MCF 10A (cell line): ENCODE measurements around the gene CSMD2. TPM values are rescaled to one million over a fixed set of nuclear protein-coding genes. Genes with fewer than 3 reads are reported as not detected.

Experiments used
- BruUV-seq: library from RNA; stranded (reverse); fragments of 400-500 nt; replicated peaks from 2 replicates; lab custom pipeline; 2021; lab: Mats Ljungman, UMichigan
- CTCF ChIA-PET: fragments of 300-600 bp; sonication (Branson Sonifier 250); formaldehyde crosslinking; extraction: SDS; loops from one replicate; lab custom pipeline; 2021; ENCODE audit warnings: antibody characterized with exemption, inconsistent platforms; lab: Yijun Ruan, JAX
- POLR2A ChIA-PET: fragments of 300-600, 350-650 bp; sonication (Branson Sonifier 250); formaldehyde crosslinking; extraction: SDS; loops from one replicate; lab custom pipeline; 2020; ENCODE audit warnings: antibody characterized with exemption, inconsistent platforms; lab: Yijun Ruan, JAX
- DNase-seq: peaks from one replicate; pipeline ENCODE4 v3.0.0-alpha.2; 2018; ENCODE audit not compliant: unreplicated experiment
- H3K27ac Mint-ChIP-seq: one replicate; pipeline ENCODE4 v1.8.0; 2022; ENCODE audit warnings: mild to moderate bottlenecking, low read depth, mixed read lengths; ENCODE audit not compliant: unreplicated experiment
- H3K27me3 Mint-ChIP-seq: one replicate; pipeline ENCODE4 v1.8.0; 2022; ENCODE audit warnings: mixed read lengths; ENCODE audit not compliant: insufficient read depth, unreplicated experiment
- H3K36me3 Mint-ChIP-seq: one replicate; pipeline ENCODE4 v1.8.0; 2022; ENCODE audit warnings: mild to moderate bottlenecking, moderate library complexity, mixed read lengths; ENCODE audit not compliant: insufficient read depth, unreplicated experiment
- H3K4me1 Mint-ChIP-seq: one replicate; pipeline ENCODE4 v1.8.0; 2022; ENCODE audit warnings: mixed read lengths; ENCODE audit not compliant: insufficient read depth, unreplicated experiment
- H3K4me3 Mint-ChIP-seq: one replicate; pipeline ENCODE4 v1.8.0; 2022; ENCODE audit warnings: mild to moderate bottlenecking, moderate library complexity, mixed read lengths; ENCODE audit not compliant: unreplicated experiment
- H3K9me3 Mint-ChIP-seq: one replicate; pipeline ENCODE4 v1.8.0; 2022; ENCODE audit warnings: mixed read lengths; ENCODE audit not compliant: unreplicated experiment
- intact Hi-C: fragments of 100-400 bp; cut with micrococcal nuclease; formaldehyde crosslinking; loops from 2 replicates; pipeline ENCODE4 v1.14.1; 2022
- total RNA-seq: library from RNA; stranded (reverse); gene quantifications from 2 replicates; pipeline ENCODE4 v1.2.3, GENCODE V29; 2022
- TF ChIP-seq, protein P1 (sequence below): fragments of 200-600 bp; IDR thresholded peaks from one replicate; pipeline ENCODE4 v1.8.0; 2022; ENCODE audit warnings: antibody characterized with exemption, mild to moderate bottlenecking; ENCODE audit not compliant: unreplicated experiment

CSMD2 gene
- total RNA-seq, 1 experiment from 2014 or later: not detected

- Mint-ChIP-seq H3K4me3 (no peak overlapping the region), H3K4me1 (no peaks in the 10 kb centered on the region), H3K36me3 (no peaks in the 10 kb centered on the region), H3K27me3 (no peaks in the 10 kb centered on the region), H3K9me3 (peaks cover 44% of the 10 kb centered on the region), H3K27ac (no peak overlapping the region)
- TF ChIP-seq, protein P1, sequence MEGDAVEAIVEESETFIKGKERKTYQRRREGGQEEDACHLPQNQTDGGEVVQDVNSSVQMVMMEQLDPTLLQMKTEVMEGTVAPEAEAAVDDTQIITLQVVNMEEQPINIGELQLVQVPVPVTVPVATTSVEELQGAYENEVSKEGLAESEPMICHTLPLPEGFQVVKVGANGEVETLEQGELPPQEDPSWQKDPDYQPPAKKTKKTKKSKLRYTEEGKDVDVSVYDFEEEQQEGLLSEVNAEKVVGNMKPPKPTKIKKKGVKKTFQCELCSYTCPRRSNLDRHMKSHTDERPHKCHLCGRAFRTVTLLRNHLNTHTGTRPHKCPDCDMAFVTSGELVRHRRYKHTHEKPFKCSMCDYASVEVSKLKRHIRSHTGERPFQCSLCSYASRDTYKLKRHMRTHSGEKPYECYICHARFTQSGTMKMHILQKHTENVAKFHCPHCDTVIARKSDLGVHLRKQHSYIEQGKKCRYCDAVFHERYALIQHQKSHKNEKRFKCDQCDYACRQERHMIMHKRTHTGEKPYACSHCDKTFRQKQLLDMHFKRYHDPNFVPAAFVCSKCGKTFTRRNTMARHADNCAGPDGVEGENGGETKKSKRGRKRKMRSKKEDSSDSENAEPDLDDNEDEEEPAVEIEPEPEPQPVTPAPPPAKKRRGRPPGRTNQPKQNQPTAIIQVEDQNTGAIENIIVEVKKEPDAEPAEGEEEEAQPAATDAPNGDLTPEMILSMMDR: no peak
- intact Hi-C loops: no loop called here
- ChIA-PET CTCF (no interaction called here), POLR2A (no interaction called here)
- peak; percentile 27 for DNase-seq
- BruUV-seq: no TSS peak
Measured at GRCh38 chr1:33984906-33985565, 180.0 kb downstream of the CSMD2 start.

DNA sequence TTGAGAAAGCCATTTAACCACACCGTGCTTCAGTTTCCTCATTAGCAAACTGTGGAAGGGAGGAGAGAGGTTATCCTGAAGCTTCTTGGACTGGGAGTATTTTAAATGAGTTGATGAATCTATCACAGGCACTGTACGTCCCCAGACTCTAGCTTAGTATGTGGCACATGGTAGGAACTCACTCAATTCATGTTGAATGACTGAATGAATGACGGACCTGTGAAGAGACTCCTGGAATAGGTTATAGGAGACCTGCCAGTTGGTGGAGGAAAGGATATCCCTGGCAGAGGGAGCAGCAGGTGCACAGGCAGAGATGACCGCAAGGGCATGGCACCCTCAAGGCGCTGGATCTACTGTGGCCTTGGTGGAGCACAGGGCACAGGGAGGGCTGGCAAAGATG is 182.6 kb downstream of the CSMD2 start:
- Mint-ChIP-seq H3K36me3 (no peaks in the 10 kb centered on the region), H3K4me3 (no peak overlapping the region), H3K4me1 (no peaks in the 10 kb centered on the region), H3K27me3 (no peaks in the 10 kb centered on the region), H3K9me3 (peaks cover 55% of the 10 kb centered on the region), H3K27ac (no peak overlapping the region)
- ChIA-PET POLR2A (no interaction called here), CTCF (interaction anchor here (0.6 kb wide), 1 partner anchor 209 kb away, joined by 3 read pairs; no protein-coding TSS in a partner anchor)
- TF ChIP-seq, protein P1: no peak
- no TSS peak for BruUV-seq
- intact Hi-C loops: no loop called here
- DNase-seq: no peak

DNA sequence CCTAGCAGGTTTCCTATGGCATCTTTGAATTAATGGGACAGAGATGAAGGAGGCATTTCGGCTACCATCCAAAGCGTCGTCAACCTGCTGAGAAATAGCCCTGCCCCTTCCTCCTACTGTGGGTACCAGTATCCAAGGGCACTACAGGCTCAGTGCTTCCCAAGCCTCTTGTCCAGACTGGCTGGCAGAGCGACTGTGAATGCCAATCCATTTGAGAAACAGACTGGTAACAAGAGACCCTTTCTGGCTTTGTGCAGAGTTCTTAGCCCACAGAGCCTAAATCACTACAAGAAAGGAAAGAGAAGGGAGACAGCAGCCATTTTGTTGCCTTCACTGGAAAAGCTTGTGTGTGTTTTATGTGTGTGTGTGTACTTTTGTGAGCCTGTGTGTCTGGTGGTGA is 185.7 kb downstream of the CSMD2 start:
- Mint-ChIP-seq H3K4me3 (no peak overlapping the region), H3K4me1 (no peaks in the 10 kb centered on the region), H3K27ac (no peak overlapping the region), H3K27me3 (no peaks in the 10 kb centered on the region), H3K36me3 (no peaks in the 10 kb centered on the region), H3K9me3 (peaks cover 55% of the 10 kb centered on the region)
- TF ChIP-seq, protein P1: no peak
- intact Hi-C loops: no loop called here
- ChIA-PET CTCF (no interaction called here), POLR2A (no interaction called here)
- no peak for DNase-seq
- BruUV-seq: no TSS peak

DNA sequence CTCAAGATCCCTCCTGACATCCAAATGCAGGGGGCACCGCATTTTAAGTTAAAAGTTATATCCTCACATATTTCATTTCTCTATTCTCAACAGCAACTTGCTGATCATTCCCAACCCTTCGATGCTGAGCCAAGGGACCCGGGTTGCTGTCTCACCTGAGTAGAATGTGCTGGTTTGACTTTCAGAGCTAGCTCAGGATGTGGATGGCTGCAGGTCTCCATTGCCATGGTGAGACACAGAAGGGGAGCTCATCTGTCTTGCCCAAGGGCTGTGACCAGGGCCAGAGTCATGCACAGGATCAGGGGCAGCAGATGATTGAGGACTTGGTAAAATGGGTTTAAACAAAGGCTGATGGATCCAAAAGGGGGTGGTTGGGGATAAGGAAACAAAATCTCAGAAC is 189.1 kb downstream of the CSMD2 start:
- CTCF ChIA-PET: no interaction called here
- POLR2A ChIA-PET: no interaction called here
- no peak for DNase-seq
- intact Hi-C loops: no loop called here
- Mint-ChIP-seq H3K27me3 (no peaks in the 10 kb centered on the region), H3K4me3 (no peak overlapping the region), H3K9me3 (peaks cover 43% of the 10 kb centered on the region), H3K4me1 (no peaks in the 10 kb centered on the region), H3K27ac (no peak overlapping the region), H3K36me3 (no peaks in the 10 kb centered on the region)
- TF ChIP-seq, protein P1: no peak
- no TSS peak for BruUV-seq
